AG09309 (cell line): ENCODE data around the gene LPIN1.

ENCODE experiments used
- DNase-seq: peaks from one replicate; pipeline ENCODE4 v3.0.0-alpha.2; 2010; ENCODE audit warnings: low read depth
- H3K4me3 ChIP-seq: 2 replicates; pipeline ENCODE4 v1.5.1; 2011; ENCODE audit warnings: mild to moderate bottlenecking, low read depth, low read length, moderate library complexity; ENCODE audit not compliant: control insufficient read depth
- TF ChIP-seq, protein P1 (sequence below): IDR thresholded peaks from 2 replicates; pipeline ENCODE4 v1.5.1; 2011; ENCODE audit warnings: mild to moderate bottlenecking, low read depth, low read length, inconsistent platforms; ENCODE audit not compliant: insufficient read depth, control insufficient read depth; ENCODE audit errors: missing control alignments

Gene LPIN1

DNA sequence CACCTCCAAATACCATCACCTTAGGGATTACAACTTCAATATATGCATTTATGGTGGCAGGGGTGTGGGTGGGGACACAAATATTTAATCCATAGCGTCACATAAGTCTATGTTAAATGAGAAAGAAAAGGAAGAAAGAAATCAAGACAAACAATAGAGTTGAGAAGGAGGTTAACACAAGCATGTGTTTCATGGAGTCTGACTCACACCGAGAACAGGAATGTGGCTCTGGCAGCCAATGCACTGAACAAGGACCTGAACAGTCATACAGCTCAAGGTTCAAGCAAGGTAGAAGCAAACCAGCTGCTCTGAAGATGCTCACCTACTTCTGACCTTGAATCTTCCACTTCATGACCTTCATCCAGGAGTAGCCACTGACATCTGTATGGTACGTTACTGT lies 36.2 kb upstream of the LPIN1 start:
- no peak for DNase-seq
- no peak overlapping the region for H3K4me3 ChIP-seq
- TF ChIP-seq, protein P1, sequence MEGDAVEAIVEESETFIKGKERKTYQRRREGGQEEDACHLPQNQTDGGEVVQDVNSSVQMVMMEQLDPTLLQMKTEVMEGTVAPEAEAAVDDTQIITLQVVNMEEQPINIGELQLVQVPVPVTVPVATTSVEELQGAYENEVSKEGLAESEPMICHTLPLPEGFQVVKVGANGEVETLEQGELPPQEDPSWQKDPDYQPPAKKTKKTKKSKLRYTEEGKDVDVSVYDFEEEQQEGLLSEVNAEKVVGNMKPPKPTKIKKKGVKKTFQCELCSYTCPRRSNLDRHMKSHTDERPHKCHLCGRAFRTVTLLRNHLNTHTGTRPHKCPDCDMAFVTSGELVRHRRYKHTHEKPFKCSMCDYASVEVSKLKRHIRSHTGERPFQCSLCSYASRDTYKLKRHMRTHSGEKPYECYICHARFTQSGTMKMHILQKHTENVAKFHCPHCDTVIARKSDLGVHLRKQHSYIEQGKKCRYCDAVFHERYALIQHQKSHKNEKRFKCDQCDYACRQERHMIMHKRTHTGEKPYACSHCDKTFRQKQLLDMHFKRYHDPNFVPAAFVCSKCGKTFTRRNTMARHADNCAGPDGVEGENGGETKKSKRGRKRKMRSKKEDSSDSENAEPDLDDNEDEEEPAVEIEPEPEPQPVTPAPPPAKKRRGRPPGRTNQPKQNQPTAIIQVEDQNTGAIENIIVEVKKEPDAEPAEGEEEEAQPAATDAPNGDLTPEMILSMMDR, result no peak

DNA sequence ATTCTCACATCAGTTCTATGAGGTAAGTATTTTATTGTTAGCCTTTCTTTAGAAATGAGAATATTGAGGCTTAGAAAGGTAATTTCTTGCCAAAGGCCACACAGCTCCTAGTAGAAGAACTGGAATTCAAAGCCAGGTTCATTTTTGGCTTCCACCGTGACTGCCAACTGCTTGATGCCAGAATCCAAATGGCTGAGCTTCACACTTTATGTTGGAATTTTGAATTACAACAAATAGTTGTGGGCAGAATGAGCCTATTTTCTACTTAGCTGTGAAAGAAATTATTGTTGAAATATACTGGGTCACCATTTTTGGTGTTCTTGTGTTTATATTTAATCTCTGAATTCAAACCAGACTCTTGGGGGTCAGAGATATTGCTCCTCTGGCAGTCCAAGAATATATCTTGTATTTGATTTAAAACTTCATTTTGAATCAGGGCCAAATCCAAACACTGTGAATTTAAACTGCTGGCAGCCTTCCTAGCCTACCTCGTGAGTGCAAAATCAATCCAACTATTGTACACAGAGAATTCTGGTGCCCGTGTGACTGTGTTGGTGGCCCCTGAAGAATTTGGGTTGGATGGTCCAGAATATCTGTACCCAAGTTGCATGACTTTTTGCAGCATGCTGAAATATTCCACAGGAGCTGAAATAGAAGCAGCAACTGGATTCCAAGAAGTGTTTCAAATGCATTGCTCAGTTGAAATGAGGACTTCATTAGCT lies 35.6 kb upstream of the LPIN1 start:
- H3K4me3 ChIP-seq, result no peak overlapping the region
- no peak for DNase-seq
- TF ChIP-seq, protein P1, result no peak

DNA sequence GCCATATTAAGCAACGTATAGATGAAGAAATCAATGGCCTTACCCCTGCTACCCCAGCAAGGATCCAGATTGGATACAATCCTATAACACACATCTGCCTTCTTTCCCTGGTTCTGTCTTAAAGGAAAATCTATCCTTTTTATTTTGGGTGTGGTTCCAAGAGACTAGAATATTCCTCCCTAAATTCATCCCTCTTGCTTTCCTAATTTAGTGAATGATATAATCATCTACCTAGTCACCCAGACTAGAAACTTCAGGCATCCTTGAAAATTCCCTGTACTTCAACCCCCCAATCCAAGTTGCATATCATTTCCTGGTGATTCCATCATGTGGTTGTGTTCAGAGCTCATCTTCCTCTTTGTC lies 35.1 kb upstream of the LPIN1 start:
- TF ChIP-seq, protein P1, result no peak
- H3K4me3 ChIP-seq, result no peak overlapping the region
- no peak for DNase-seq

DNA sequence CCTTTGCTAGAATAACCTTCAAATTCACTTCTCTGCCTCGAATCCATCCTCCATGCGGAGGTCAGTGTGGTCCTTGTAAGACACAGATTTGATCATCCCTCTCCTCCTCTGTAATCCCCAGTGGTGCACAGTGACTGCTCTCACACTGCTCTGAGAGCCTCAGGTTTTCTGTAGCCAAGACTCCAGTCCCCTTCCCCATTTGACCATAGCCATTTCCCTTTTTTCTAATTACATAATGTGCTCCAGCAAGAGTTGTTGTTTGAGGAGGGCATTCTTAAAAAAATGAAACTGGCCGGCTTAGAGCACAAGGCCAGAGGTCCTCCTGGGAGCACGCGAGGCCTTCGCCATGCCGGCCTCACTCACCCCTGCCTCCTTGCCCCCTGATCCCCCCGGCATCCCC lies 34.7 kb upstream of the LPIN1 start:
- no peak for DNase-seq
- TF ChIP-seq, protein P1, result no peak
- no peak overlapping the region for H3K4me3 ChIP-seq

DNA sequence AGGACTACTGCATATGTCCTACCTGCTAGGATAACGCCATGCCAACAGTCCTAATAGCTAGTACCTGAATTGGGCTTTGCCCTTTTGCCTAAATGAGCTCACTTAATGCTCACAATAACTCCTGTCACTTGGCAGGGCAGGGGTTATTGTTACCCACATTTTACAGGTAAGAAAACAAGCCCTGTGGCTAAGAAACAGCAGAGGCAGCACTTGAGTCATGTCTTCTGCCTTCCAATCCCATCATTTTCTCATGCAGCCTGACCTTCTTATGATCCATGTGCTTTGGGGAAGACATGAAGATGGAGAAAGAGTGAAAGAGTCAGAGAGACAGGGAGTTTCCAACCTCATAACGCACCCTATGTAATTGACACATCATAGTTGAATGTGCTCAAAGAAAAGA lies 33.6 kb upstream of the LPIN1 start:
- no peak overlapping the region for H3K4me3 ChIP-seq
- TF ChIP-seq, protein P1, result no peak
- DNase-seq, result no peak

DNA sequence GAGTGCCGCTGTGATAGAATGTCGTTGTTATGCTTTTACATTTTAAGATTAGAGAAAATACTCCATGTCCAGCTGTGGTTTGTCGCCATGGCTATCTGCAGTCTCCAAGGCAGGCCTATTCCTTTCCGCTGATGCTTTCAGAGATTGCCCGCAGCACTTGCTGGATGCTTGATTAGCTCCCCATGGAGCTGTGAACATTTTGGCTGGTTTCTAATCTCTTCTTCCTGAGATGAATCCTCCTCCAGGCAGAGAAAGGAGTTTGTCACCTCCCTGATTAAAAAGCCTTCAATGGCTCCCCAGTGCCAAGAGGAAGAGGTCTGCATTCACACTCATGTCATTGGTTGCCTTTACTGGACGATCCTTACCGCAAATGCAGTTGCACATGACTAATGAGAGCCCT lies 32.6 kb upstream of the LPIN1 start:
- TF ChIP-seq, protein P1, result no peak
- no peak overlapping the region for H3K4me3 ChIP-seq
- no peak for DNase-seq
